IPS-15b (cell line): ENCODE measurements around the gene PCGF1.

Experiments
- H3K27me3 ChIP-seq: one replicate; pipeline ENCODE4 v1.6.1; 2013; ENCODE audit warnings: low read length; ENCODE audit not compliant: control insufficient read depth, insufficient read depth
- H3K36me3 ChIP-seq: one replicate; pipeline ENCODE4 v1.6.1; 2013; ENCODE audit warnings: low read length; ENCODE audit not compliant: control insufficient read depth, insufficient read depth
- H3K4me1 ChIP-seq: one replicate; pipeline ENCODE4 v1.6.1; 2013; ENCODE audit warnings: mild to moderate bottlenecking, low read length; ENCODE audit not compliant: control insufficient read depth, insufficient read depth
- H3K4me3 ChIP-seq: one replicate; pipeline ENCODE4 v1.5.1; 2013; ENCODE audit warnings: low read depth, low read length
- H3K9ac ChIP-seq: one replicate; pipeline ENCODE4 v1.6.1; 2013; ENCODE audit warnings: low read depth, mild to moderate bottlenecking, low read length
- H3K9me3 ChIP-seq: one replicate; pipeline ENCODE4 v1.6.1; 2013; ENCODE audit warnings: mild to moderate bottlenecking, low read length; ENCODE audit not compliant: control insufficient read depth, insufficient read depth

Gene PCGF1

DNA sequence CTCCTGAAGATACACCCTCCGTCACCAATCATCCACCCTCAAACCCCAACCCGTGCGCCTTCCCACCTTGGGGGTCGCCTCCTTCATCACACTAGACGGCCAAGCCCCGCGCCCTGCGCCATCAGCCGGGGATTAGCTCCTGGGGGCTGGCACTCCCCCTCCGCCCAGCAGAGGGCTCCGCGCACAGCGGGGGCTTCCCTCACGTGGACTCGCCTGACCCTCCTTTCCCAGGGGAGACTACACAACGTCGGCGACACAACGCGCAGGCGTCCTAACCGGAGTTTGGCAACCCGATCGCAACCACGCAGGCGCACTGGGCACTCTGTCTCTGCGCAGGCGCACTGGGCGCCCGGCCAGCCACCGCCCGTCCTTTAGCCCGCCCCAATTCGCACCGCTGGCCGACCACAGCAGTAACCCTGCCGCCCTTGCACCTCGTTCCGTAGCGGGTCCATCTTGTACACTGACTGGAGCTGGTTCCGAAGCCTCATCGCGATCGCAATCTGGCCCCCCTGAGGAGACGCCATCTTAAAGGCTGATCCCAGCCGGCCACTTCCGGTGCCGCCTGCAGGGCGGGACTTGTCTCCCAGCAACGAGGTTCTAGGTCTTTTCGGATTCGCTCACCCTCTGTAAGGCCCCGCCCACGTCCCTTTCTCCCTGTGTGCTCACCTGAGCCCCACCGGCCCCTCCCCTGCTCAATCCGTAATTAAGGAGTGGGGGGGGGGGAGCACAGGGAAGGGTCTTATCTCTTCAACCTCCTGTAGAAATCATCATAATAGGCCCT lies at the start of gene PCGF1:
PCGF1 (minus strand) TSS at position 551 of the 781 bp plus-strand sequence; CDS start at position 524, 27 bp downstream.
- Histone ChIP-seq H3K36me3 (peaks cover 4% of the 10 kb centered on the region), H3K9me3 (no peaks in the 10 kb centered on the region), H3K4me3 (peak within 1 kb of the TSS; percentile 93), H3K9ac (peak within 1 kb of the TSS; percentile 84), H3K27me3 (peaks cover 83% of the 10 kb centered on the region), H3K4me1 (peaks cover 3% of the 10 kb centered on the region)

DNA sequence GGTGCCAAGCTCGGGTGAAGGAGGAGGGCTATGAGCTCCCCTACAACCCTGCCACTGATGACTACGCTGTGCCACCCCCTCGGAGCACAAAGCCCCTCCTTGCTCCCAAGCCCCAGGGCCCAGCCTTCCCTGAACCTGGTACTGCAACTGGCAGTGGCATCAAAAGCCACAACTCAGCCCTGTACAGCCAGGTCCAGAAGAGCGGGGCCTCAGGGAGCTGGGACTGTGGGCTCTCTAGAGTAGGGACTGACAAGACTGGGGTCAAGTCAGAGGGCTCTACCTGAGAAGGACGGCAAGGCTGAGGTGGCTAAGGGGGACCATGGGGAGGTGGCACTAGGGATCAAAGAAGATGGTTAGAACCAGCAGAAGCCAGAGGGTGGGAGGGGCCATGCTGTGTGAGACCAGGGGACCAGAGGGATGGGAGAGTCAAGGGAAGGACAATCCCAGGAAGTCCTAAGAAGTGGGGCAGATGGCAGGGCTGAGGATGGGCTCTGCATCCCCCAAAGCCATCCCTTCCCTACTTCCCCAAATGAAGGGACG lies 49.4 kb upstream of the PCGF1 start:
- H3K27me3 ChIP-seq, result peaks cover 77% of the 10 kb centered on the region
- H3K4me3 ChIP-seq, result no peak overlapping the region
- peaks cover 2% of the 10 kb centered on the region for H3K36me3 ChIP-seq
- no peaks in the 10 kb centered on the region for H3K9me3 ChIP-seq
- peaks cover 10% of the 10 kb centered on the region for H3K4me1 ChIP-seq
- no peak overlapping the region for H3K9ac ChIP-seq

DNA sequence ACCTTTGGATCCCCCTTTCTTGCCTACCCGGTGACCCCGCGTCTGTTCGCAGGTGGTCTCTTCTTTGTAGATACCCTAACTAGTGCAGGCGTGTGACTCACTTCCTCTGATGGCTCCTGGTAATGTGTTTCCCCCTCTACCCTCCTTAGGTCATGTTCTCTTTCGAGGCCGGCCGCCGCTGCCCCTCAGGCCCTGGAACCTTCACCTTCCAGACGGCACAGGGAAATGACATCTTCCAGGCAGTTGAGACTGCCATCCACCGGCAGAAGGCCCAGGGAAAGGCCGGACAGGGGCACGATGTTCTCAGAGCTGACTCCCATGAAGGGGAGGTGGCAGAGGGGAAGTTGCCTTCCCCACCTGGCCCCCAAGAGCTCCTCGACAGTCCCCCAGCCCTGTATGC lies 48.7 kb upstream of the PCGF1 start:
- H3K27me3 ChIP-seq, result peaks cover 77% of the 10 kb centered on the region
- no peak overlapping the region for H3K9ac ChIP-seq
- H3K4me1 ChIP-seq, result peaks cover 10% of the 10 kb centered on the region
- peak overlapping the region; percentile 96 for H3K4me3 ChIP-seq
- H3K9me3 ChIP-seq, result no peaks in the 10 kb centered on the region
- H3K36me3 ChIP-seq, result peaks cover 2% of the 10 kb centered on the region

DNA sequence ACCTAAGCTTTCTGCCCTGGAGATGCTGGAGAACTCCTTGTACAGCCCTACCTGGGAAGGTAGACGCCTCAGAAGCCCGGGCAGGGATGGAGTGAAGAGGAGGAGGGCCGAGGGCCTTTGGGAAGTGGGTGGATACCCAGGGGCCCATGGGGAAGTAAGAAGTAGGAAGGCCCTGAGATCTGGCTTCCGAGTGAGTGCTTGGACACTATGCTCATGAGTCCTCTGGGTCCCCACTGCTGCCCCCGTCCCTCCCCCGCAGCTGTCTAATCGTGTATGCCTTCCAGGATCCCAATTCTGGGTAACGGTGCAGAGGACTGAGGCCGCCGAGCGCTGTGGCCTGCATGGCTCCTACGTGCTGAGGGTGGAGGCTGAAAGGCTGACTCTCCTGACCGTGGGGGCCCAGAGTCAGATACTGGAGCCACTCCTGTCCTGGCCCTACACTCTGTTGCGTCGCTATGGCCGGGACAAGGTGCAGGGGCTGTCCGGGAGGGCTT lies 48.2 kb upstream of the PCGF1 start:
- Histone ChIP-seq H3K36me3 (peaks cover 2% of the 10 kb centered on the region), H3K9ac (no peak overlapping the region), H3K27me3 (peaks cover 79% of the 10 kb centered on the region), H3K9me3 (no peaks in the 10 kb centered on the region), H3K4me3 (peak overlapping the region; percentile 96), H3K4me1 (peaks cover 10% of the 10 kb centered on the region)

DNA sequence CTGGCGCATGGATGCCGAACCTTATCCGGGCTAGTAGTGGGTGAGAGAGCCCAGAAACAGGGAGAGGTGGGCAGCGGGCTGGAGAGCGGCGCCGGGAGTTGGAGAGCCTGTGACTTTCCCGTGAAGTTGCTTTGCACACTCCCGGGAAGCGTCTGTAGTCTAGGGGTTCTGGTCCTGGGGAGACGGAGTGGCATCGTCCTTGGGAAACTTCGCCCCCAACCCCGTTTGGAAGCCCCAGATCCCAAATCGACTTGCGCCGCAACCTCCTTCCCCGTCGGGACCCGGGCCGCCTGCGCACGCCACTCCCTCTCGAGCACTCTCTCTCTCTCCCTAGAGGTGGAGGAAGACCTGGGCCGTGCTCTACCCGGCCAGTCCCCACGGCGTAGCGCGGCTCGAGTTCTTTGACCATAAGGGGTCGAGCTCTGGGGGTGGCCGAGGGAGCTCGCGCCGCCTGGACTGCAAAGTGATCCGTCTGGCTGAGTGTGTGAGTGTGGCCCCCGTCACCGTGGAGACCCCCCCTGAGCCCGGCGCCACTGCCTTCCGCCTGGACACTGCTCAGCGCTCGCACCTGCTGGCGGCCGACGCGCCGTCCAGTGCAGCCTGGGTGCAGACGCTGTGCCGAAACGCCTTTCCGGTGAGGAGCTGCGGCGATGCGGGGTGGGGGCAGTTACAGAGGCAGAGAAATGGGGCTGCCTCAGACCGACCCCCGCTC lies 47.5 kb upstream of the PCGF1 start:
- H3K36me3 ChIP-seq, result peaks cover 2% of the 10 kb centered on the region
- H3K9me3 ChIP-seq, result no peaks in the 10 kb centered on the region
- H3K4me1 ChIP-seq, result peaks cover 8% of the 10 kb centered on the region
- H3K9ac ChIP-seq, result peak overlapping the region; percentile 60
- peak overlapping the region; percentile 96 for H3K4me3 ChIP-seq
- peaks cover 80% of the 10 kb centered on the region for H3K27me3 ChIP-seq

DNA sequence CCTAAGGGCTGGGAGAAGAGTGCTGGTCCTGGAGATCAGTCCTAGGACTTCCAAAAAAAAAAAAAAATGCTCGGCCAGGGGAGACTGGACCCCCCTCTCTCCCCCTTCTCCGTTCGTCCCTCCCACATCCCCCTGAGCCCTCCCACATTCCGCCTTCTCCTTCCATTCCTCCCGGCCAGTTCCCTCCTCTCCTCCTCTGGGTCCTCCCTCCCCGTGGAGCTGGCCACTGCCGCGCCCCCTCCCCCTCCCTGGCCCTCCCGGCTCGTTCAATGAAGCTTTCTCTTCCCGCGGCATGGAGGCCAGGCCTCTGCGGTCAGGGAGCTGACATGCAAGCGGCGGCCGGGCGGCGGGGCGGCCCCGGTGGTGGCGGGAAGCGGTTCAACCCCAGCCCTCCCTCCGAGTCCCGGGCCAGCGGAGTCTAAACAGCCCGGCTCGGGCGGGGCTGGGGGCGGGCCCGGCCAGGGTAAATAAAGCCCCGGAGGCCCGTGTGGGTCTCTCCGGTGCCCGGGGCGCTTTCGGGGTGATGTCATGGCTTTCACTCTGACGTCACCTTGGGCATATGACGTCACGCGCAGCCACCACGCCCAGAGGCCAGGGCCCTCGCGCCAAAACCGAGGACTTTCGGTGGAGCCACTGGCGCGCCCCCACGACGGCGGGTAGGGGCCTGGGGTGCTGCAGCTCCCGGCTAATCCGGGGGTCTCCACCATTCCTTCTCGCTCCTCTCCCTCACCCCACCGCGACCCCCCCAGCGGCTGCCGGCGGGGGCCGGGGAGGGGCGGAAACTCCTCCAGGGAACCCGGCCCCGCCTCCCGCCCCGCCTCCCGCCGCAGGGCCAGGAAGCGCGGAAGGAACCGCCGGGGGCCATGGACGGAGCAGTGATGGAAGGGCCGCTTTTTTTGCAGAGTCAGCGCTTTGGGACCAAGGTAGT lies 46.7 kb upstream of the PCGF1 start, which contains the start of the genes DOK1 and LOXL3:
DOK1 (plus strand) TSS at position 829 of the 928 bp plus-strand sequence; CDS start at position 864, 35 bp downstream.
LOXL3 (minus strand) TSS at position 51 of the 928 bp plus-strand sequence. CDS start 1,308 bp downstream, outside the sequence.
- H3K36me3 ChIP-seq, result peaks cover 2% of the 10 kb centered on the region
- H3K9ac ChIP-seq, result peak within 1 kb of the TSS; percentile 60
- peaks cover 9% of the 10 kb centered on the region for H3K4me1 ChIP-seq
- no peaks in the 10 kb centered on the region for H3K9me3 ChIP-seq
- H3K4me3 ChIP-seq, result peak within 1 kb of the TSS; percentile 96
- H3K27me3 ChIP-seq, result peaks cover 84% of the 10 kb centered on the region

DNA sequence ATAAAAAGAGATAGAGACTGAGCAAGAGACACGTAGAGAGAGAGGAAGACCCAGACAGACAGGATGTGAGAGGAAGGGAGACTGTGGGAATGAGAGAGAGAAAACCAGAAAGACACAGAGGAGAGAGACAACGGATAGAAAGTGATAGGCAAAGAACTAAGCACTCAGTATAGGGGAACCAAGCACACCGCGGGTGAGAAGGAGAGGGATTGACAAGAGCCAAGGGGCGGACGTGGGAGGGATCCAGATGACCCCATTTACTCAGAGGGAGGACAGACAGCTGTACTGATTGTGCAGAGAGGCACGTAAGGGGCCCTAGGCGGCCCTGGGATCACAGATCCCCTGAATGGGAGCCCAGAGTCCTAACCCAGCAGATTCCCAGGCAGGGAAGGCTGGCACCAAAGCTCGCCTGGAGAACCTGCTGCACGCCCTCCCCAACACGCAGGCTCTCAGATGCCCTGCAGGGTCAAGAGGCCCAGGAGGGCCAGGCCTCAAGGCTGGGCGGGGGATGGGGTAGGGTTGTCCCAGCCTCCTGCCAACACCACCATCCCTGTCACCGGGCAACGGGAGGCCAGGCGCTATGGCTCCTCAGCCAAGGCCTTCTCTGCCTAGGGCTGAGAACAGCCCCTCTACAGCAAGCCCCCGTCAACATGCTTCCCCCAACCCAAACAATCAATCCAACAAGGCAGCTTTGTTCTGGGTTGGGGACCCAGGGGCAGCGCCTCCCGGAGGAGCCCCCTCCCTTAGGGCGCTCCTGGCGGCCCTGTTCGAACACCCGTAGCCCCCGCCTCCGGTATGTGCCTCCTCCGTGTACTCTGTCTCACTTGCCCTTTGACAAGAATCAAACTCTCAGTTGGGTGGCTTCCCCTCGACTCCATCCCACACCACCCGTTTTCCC lies 45.7 kb upstream of the PCGF1 start:
- H3K4me1 ChIP-seq, result peaks cover 9% of the 10 kb centered on the region
- H3K4me3 ChIP-seq, result peak overlapping the region; percentile 96

DNA sequence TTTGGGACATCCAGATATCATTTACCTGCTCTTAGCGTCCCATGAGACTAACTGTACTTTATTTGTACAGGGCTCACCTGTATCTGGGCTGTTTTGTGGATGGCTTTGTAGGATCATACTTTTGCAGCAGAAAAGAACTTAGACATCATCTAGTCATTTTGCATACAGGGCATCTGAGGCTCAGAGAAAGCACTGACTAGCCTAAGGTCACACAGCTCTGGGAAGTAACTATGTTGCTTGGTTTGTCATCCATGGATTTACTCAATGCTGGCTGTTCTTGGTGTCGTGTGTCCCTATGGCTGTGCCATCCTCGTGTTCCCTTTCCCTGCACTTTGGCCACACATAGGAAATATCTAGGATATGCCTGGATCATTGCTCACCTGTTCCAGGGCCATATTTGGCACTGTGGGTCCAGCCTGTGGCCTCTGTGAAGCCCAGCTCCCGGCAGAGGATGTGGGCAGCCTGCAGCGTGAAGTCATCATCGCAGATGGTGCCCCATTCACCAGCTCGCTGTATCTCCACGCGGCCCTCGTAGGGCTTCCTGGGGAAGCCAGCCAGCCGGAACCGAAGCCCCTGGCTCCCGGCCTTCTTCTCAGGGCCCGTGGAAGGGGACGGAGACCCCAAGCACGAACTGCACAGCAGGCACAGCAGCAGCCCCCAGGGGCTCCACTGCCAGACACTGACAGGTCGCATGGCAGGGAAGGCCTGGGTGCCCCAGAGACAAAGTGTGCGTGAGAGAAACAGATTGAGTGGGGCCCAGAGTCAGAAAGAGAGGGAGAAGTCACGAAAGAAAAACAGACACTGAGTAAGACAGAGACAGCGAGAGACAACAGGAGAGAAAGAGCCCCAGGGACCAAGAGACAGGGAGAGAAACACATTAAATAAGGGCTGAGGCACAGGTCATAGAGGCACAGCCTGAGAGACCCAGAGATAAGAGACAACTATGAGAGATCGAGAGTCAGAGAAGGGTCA lies 44.7 kb upstream of the PCGF1 start:
- Histone ChIP-seq H3K9ac (no peak overlapping the region), H3K27me3 (peaks cover 84% of the 10 kb centered on the region), H3K4me3 (no peak overlapping the region), H3K36me3 (peaks cover 2% of the 10 kb centered on the region), H3K4me1 (peaks cover 12% of the 10 kb centered on the region), H3K9me3 (no peaks in the 10 kb centered on the region)

More for the DNA sequence above, 45.7 kb upstream of the PCGF1 start:
- Histone ChIP-seq H3K27me3 (peaks cover 81% of the 10 kb centered on the region), H3K9me3 (no peaks in the 10 kb centered on the region), H3K9ac (peak overlapping the region; percentile 54), H3K36me3 (peaks cover 2% of the 10 kb centered on the region)

DNA sequence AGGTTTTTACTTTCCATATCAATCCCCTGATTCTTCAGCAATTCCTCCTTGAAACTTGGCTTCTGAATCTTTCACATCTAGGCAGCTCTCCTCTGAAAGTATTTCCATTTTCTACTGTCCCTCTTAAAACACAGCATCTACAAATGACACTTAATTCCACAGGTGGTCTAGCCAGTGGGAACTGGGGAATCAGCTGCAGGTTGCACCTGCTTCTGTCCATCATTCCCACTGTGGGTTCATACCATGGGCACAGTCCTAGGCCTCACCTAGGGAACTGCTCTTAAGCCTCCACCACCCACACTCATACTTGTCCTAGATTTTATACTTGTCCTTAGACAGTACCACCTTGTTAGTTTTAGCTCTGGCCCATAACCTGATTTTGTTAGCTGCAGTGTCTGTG lies 44.0 kb upstream of the PCGF1 start:
- Histone ChIP-seq H3K4me3 (peak overlapping the region; percentile 8), H3K4me1 (peaks cover 12% of the 10 kb centered on the region), H3K9ac (no peak overlapping the region), H3K27me3 (peaks cover 80% of the 10 kb centered on the region), H3K9me3 (no peaks in the 10 kb centered on the region), H3K36me3 (peaks cover 2% of the 10 kb centered on the region)
